Measurements from ENCODE around the gene MAP1LC3B2.

The MAP1LC3B2 gene

DNA sequence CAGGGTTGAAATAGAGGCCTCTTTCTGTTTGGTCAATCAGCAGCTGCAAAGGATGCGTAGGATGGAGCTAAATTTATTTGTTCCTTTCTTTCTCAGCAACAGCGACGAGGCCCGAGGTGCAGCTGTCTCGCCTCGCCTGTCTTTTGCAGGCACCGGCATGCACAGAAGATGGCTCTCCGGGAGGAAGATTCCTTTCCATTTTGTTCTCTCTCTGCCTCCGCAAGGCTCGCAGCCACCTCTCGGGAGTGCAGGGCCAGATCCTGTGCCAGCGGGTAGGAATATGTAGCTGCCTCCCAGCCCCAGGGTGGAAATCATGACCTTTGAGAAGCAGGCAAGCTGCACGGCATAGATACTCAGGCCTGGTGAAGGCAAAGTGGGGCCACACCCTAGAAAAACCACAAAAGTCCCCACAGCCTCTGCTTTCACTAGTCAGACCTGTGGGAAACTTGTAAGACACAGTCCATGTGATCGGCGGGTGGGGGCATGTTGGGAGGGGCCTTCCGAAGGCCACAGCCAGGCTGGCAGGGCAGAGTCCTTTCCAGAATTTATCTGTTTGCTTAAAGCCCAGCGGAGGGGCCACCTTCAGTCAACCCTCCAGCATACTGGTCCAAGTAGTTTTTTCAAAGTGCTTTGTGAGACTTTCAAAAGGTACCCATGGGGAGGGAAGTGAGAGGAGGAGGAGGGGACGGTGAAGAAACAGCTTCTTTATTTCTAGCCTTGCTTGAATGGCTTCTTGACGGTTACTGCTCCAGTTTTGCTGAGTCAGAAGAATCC is at the start of gene MAP1LC3B2:
MAP1LC3B2 (plus strand) TSS at position 220 of the 774 bp plus-strand sequence. CDS start 16,562 bp downstream, outside the sequence.
- DNase-seq: peak; percentile 17 to 80

DNA sequence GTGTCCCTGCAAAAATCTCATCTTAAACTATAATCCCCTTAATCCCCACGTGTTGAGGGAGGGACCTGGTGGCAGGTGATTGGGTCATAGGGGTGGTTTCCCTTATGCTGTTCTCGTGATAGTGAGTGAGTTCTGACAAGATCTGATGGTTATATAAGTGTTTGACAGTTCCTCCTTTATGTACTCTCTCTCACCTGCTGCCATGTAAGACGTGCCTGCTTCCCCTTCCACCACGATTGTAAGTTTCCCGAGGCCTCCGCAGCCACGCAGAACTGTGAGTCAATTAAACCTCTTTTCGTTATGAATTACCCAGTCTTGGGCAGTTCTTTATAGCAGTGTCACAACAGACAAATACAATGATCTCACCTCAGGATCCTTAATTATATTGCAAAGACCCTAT is 45.2 kb upstream of the MAP1LC3B2 start:
- no peak for DNase-seq

DNA sequence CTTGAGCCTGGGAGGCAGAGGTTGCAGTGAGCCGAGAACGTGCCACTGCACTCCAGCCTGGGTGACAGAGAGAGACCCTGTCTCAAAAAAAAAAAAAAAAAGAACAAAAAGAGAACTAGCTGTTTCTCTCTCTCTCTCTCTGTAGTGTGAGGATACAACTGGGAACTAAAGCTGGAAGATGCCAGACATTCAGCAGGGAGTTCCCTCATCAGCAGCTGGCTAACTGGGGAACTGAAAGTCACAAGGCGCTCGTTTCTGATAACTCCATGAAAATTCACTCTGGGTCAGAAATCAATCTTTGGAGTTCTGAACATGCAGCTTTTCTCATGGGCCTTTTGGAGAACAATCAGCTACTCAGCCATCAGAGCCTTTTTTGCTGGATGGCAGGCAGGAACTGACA is 43.5 kb upstream of the MAP1LC3B2 start:
- DNase-seq: no peak

DNA sequence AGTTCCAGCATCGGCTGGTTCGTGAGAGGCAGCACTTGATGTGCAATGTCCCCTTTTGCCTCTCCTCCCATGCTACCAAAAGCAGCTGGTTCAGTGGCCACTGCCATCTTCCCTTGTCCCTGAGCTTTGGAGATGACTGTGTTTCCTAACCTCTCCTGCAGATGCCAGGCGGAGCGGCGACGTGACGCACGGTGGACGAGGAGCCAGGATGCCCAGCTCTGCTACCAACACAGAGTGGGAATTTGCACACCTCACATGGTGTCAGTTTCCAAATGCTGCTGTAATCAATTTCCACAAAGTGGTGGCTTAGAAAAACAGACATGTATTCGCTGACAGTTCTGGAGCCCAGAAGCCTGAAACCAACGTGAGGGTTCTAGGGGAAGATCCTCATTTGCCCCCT is 42.5 kb upstream of the MAP1LC3B2 start:
- no peak for DNase-seq

DNA sequence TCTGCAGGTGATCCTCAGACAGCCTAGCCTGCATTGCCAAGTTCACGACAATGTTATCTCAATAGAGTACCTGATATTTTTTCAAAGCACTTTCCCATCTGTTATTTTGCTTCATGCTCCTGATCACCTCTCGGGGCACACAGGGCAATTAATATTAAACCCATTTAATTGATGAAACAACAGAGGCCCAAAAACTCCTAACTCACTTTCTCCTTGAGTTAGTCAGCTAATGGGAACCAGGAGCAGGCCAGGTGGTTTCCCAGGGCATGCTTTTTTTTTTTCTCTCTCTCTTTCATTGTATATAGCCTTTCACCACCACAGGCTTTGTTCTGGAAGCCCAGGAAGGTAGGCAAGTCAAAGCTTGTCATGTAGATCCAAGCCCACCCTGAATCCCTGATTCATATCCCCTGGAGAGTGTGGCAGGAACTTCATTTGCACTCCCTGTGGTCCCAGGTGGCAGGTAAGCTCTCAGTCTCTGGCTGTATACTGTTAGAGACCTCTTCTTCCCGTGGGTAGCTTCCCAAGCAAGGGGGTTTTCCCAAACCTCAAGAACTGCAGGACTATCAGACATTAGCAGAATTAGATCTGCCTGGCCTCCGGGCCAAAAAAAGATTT is 41.6 kb upstream of the MAP1LC3B2 start:
- no peak for DNase-seq

DNA sequence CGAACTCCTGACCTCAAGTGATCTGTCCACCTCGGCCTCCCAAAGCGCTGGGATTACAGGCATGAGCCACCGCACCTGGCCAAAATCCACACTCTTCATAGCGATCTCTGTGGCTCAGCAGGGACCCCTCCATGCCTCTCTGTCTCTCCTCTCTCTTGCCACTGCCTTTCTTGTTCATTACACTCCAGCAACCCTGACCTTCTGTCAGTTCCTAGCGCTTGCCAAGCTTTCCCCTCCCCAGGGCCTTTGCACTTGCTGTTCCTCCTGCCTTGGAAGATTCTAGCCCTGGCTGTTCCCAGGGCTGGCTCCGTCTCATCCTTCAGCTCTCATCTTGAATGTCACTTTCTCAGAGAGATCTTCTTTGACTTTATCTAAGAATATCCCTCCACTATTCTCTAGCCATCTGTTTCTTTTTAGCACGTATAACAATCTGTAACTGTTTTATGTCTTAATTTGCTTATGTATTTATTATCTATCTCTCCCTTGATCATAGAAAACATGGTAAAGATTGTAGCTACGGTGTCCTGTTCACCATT is 38.9 kb upstream of the MAP1LC3B2 start:
- no peak for DNase-seq

DNA sequence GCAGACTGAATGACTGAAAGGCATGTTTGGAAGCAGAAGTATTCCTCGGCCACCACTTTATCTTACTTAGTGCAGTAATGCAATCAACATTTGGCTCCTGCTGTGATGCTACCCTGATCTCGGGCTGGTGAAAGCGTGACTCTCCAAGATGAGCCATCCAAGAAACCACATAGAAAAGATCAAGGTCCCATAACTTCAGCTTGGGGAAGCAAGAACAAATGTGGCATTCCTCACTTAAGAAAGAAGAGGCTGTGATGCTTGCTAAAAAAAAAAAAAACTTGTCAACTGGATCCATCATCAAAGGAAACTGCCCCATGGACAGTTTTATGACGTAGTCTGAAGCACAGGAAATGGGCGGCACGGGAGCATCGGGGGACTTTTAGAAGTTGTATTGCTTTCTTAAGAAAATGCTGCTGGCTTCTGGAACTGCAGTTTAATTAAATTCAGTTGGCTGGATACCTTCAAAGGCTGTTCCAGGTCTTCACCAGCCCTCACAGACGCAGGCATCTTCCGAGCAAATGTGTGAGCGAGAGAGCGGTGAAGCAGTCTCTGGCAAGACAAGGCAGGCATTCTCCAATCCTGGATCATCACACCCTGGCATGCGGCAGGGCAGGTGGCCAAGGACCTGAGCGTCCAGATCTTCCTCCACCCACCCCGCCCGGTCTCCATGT is 38.2 kb upstream of the MAP1LC3B2 start:
- DNase-seq: no peak

DNA sequence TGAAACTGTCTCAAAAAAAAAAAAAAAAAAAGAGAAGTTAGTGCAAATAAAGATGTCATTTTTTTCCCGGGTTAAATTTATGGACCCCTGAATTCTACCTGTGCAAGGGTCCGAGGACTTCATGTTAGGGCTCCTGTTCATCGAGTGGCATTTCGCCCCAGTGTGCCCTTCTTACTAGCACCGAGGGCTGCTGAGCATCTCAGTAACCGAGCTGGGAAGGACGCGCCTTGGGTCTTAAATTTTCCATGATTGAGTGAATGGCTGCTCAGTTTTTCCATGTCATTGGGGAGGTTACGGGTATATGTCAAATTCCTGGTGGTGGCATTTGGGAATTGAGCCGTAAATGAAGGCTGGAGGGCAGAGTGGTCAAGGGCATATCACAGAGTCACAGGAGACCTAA is 34.9 kb upstream of the MAP1LC3B2 start:
- no peak for DNase-seq

DNA sequence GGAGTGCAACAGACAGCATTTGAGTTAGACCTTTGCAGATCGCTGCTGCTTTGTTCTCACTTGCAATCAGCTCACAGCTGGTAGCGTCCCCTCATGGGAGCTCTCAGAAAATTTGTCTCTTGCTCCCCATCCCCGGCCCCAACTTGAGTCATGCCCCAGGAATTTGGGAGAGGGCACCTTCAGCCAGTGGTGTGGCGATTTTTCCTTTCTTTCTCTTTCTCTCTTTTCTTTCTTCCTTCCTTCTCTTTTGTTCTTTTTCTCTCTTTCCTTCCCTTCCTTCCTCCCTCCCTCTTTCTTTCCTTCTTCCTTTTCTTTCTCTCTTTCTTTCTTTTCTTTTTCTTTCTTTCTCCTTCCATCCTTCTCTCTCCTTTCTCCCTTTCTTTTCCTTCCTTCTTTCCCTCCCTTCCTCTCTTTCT is 34.2 kb upstream of the MAP1LC3B2 start:
- no peak for DNase-seq

DNA sequence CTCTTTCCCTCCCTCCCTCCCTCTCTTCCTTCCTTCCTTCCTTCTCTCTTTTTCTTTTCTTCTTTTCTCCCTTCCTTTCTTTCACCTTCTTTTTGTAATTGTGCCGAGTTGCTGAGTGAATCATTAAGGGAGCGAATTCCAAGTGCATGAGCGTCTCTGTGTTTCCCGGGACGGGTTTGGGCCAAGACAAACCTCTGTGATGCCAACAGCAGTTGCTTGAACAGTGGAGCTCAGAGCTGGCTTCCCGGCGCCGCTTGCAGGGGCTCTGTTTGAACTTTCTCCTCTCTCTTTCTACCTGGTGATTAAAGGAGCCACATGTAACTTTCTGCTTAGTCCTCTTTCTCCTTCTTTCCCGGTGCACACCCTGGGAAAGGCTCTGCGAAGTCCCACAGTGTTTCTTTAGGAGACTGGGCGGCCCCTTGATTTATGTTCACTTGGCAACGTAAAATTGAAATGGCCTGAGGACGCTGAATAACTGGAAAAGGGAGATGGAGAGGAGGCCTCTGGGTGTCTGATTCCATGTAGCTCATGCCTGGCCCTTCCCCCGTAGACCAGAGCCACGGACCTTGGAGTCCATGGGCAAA is 33.7 kb upstream of the MAP1LC3B2 start:
- DNase-seq: no peak

DNA sequence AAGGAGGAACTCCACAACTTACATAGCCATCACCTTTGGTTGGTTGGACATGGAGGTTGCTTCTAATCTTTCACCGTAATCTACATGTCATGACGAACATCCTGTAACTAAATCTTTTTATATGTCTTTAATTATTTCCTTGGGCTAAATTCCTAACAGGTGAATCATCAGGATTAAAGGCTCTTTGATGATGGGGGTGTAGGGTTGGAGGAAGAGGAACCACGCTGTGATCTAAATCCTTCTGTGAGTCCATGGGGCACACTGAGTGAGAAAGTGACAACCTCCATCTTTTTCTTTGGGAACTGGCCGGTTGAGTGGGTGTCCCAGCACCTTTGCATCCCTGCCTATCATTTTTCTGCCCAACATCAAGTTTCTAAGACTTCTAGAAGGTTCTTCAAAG is 31.1 kb upstream of the MAP1LC3B2 start:
- DNase-seq: no peak

DNA sequence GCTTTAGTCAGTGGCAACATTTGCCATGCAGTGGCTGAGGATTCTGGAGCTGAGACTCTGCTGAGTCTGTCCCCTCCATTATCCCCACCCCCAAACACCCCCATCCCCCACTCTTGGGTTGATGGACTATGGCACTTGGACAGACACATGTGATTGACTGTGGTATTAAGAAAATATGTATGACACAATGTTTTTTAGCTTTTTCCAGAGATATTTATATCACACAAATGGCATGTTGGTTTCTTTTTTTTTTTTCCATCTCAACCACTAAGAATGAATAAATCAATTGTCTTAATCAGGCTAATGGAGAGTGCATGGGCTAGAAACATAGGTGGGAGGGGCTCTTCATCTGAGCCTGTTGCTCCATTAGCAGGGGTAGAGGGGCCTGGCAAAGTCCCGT is 30.7 kb upstream of the MAP1LC3B2 start:
- DNase-seq: no peak

DNA sequence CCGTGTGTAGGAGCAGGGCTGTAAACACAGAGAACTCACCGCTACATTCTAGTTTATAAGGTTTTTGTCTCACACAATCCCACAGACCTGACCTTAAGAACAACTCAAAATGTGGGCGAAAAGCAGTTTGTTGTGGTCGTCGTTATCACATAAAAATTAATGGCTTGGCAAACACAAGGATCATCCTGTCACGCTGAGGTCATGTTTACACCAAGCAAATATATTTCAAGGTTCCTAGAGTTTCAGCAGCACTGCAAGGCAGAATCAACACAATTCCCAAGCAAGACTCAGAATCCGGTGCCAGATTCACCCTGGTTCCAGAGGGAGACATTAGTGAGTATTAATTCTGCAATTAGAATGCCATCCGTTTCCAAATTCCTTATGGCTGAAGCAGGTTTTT is 30.1 kb upstream of the MAP1LC3B2 start:
- no peak for DNase-seq

DNA sequence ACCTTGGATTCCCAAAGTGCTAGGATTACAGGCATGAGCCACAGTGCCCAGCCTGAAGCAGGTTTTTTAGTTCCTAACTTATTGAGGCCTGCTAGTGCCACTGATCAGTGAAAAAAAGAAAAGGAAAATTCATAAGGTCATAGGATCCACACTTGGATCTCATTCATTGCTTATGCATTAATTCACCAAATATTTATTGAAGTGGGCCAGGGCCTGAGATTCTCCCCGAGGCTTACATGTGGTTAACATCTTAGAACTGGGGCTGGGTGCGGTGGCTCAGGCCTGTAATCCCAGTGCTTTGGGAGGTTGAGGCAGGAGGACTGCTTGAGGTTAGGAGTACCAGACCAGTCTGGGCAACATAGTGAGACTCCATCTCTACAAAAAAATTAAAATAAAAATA is 29.5 kb upstream of the MAP1LC3B2 start:
- DNase-seq: no peak

DNA sequence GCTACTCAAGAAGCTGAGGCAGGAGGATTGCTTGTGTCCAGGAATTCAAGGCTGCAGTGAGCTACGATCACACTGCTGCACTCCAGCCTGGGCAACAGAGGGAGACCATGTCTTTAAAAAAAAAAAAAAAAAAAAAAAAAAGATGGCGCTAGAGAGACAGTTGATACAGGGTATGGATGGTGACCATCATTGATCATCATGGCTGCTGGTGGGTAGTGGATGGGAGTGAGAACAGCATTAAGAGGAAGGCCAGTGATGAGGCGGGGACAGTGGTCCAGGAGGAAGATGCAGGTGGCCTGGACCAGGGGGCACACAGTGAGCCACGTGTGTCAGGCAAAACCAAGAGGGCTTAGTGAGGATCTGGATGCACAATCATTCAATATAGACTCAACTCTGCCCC is 26.8 kb upstream of the MAP1LC3B2 start:
- no peak for DNase-seq

DNA sequence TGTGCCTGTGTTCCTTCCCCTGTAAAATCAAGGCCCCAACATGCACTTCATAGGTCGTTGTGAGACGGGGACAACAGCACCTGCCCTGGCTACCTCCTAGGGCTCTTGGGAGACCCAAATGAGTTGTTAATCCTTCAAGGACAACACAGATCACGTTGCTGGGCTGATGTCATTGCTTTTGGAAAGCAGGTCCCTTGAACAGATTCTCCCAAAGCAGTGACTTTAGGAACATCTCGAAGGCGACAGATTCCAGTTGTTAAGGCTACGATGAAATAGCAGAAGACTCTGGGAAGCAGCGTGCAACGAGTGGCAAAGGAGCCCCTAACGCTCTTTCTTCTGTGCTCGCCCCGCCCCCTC is 26.2 kb upstream of the MAP1LC3B2 start:
- DNase-seq: peak; percentile 73 to 96

DNA sequence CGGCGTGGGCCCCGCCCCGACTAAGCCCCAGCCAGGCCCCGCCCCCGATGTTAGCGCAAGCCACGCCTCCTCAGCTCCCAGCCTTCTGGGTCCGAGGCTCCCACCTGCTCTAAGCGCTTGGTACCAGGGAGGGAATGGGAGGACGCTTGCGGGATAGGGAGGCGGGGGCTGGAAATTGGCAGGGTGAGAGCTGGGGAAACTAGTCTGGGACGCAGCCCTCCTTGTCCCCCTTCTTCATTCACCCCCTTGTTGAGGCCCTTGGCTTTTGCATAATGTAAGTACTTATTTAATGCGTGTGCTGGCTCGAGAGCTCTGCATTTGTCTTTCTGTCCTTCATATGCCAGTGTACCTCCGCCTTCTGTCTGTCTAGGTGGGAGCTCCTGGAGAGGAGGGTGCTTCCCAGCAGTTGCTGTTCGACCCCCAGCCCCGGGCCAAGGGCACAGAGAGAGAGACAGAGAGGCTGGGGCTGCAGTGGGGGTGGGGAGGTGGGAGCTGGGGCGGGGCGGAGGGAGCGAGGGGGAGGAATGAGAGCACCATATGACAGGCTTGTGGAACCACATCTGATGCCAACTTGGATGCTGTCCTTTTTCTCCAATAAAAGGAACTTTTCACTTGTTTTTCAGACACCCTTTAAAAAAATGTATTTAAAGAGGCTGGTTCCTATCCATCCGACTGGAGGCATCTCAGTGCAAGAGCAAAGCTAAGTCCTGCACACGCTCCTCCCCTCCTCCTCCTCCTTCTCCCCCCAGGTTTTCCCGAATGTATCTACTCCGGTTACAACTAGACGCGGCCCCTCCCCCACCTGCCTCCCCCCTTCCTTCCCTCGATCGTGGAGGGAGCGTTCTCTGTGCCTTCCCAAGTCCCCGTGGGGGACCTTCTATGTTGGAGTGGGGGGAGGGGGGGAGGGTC is 25.6 kb upstream of the MAP1LC3B2 start:
- peak; percentile 88 to 91 for DNase-seq

DNA sequence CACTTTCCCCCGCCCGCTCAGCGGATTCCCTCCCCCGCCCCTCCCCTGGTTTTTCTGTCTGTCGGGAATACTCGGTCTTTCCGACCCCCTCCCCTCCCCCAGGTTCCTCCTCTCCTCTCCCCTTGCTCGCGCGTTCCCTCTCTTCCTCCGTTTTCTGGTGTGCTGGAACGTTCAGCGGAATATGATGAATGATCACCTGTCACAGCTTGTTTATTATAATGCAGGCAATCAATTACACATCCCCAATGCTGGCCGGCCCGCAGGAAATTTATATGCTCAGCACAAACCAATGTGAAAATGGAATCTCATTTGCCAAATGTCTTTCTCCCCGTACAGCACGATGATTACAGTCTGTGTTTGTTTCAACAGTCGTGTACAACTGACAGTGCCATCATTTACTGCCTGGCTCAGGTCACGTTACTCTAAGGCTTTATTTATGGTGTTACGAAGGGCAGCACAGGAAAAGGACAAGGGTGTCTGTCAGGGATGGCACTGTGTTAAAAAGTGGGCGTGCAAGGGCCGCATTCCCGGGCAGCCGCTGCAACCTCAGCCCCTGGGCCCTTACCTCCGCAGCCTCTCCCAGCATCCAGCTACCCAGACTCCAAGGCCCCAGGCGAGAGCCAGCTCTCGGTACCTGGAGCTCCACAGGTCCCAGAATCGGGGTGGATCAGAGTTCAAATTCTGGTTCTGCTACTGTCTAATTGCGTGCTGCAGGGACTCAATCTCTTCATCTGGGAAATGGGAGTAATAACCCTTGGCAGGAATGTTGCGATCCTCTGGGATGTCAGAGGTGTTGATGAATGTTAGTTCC is 24.7 kb upstream of the MAP1LC3B2 start:
- DNase-seq: no peak

DNA sequence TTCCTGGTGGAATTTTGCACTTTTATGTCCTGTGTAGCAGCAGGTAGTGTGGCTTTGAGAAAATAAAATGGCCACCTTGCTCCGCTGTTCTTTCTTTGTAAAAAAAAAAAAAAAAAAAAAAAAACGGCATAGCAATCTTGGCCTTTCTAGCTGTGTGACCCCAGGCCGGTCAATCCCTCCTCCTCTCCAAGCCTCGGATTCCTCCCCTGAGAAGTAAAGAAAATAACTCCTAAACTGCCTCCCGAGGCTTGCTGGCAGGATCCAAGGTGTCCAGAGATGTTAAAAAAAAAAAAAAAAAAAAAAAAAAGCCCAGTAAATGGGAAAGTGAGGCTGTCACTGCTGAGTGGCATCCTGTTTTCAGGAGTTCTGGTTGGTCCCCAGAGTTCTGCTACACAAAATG is 23.9 kb upstream of the MAP1LC3B2 start:
- no peak for DNase-seq

DNA sequence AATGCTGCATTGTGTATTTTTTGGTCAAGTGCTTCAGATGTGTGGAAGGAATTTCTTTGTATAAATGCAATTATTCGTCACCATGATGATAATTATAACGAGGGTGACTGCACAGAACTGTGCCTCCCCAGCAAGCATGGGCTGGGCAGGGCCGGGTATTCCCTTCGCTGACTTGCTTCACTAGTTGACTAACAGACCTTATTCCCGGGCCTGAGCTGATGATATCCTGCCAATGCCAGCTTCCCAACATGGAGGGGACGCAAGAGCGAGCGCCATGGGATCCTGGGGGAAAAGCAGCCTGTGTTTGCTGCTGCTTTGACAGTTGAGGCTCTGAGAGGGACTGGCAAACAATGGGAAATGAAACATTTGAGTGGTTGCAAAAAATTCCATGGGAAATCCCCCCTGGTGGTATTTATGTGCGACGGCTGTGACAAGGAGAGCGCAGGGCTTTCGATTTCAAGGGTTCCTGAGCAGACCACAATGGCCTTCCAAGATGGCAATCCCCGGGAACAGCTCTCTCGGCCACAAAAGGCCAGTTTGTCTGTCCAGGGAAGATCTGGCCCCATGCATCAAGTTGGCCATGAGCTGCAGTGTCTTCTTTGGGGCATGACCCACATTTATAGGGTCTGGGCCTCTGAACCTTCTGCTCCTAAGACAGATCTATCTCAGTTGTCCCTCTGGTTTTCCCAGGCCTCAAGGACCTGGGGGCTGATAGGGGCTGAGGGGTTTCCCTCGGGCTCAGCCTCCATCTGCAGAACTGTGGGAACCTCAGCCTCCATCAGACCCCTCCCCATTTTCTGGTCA is 21.9 kb upstream of the MAP1LC3B2 start:
- DNase-seq: no peak

Data from NCI-H187 (cell line).